HG03558 (cell line): ENCODE measurements around the gene PIGN.

Source experiments
- ATAC-seq: cut with Tn5 transposase; IDR thresholded peaks from one replicate; pipeline ENCODE4 v1.9.1; 2021; ENCODE audit warnings: moderate number of reproducible peaks; ENCODE audit not compliant: unreplicated experiment; ENCODE audit errors: extremely low read depth

Gene PIGN, protein sequence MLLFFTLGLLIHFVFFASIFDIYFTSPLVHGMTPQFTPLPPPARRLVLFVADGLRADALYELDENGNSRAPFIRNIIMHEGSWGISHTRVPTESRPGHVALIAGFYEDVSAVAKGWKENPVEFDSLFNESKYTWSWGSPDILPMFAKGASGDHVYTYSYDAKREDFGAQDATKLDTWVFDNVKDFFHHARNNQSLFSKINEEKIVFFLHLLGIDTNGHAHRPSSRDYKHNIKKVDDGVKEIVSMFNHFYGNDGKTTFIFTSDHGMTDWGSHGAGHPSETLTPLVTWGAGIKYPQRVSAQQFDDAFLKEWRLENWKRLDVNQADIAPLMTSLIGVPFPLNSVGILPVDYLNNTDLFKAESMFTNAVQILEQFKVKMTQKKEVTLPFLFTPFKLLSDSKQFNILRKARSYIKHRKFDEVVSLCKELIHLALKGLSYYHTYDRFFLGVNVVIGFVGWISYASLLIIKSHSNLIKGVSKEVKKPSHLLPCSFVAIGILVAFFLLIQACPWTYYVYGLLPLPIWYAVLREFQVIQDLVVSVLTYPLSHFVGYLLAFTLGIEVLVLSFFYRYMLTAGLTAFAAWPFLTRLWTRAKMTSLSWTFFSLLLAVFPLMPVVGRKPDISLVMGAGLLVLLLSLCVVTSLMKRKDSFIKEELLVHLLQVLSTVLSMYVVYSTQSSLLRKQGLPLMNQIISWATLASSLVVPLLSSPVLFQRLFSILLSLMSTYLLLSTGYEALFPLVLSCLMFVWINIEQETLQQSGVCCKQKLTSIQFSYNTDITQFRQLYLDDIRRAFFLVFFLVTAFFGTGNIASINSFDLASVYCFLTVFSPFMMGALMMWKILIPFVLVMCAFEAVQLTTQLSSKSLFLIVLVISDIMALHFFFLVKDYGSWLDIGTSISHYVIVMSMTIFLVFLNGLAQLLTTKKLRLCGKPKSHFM

DNA sequence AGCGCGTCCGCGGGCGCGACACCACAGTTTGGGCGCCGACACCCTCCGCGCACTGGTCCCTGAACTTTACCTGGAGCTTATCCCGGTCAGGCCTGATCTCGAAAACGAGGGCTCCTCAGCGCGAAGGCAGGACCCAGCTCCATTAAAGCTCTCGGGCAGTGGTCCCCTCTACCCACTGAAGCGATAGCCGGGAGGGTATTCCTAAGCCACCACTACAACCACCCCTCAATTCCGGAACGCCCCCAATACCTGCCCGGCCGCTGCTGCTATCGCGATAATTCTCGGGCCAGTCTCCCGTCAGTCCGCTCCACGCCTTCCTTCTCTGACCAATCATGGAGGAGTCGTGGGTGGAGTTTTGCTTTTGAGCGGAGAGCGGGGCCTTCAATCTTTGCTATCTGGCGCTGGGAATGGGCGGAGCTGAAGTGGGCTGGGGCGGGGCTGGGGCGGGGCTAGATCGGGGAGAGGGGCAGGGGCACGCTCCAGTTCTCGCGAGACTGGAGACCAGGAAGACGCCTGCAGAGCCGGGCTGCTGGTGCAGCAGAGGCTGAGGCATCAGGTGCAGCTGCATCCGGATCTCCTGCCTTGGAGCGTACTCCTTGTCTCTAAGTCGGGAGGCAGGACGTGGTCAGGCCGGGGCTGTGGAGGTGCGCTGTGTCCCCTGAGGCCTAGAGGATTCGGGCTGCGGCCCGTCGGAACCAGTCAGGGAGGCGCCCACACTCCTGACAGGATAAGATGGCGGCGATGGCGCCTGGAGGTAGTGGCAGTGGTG lies at the start of gene PIGN, which contains the start of gene RELCH:
PIGN (minus strand) TSS at position 283 of the 769 bp plus-strand sequence. CDS start 25,703 bp downstream, outside the sequence.
RELCH (plus strand) TSS at position 482 of the 769 bp plus-strand sequence; CDS start at position 733, 251 bp downstream.
- ATAC-seq = peak; percentile 80

DNA sequence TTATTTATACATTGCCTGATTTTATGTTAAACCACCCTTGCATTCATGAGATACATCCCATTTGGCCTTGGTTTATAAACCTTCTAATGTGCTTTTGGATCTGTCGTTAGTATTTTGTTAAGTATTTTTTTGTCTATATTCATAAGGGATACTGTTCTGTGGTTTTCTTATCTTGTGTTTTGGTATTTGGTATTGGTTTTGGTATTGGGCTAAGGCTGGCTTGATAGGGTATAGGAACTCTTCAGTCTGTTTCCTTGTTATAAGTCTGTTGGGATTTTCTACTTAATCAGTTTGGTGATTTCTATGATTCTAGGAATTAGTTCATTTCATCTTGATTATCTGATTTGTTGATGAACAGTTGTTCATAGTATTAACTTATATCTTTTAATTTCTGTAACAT lies 49.4 kb upstream of the PIGN start:
- no peak for ATAC-seq

DNA sequence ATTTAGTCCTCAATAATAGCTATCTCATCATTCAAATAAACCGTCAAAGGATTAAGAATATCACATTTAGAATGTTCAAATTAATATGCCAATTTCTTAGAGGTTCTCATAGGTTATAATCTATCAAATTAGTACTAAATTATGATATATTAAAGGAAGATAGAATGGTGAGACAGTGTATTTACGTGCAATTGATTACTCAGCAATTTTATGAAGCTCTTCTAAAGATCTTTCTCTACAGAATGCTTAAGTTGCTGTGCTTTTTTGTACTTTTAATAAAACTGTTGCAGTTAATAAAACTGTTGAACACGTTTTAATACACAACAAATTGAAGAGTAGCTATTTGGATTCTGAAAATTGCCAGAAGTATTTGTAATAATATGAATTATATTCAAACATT lies 39.2 kb upstream of the PIGN start:
- no peak for ATAC-seq

DNA sequence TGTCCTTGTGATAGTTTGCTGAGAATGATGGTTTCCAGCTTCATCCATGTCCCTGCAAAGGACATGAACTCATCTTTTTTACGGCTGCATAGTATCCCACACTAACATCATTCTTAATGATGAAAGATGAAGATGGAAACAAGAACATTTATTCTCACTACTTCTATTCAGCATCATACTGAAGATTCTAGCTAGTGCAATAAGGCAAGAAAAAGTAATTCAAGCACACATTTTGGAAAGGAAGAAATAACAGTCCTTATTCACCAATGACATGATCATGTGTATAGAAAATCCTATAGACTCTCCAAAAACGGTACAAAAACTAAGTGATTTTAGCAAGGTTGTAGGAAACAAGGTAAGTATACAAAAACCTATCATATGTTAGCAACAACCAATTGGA lies 37.4 kb upstream of the PIGN start:
- ATAC-seq = no peak

DNA sequence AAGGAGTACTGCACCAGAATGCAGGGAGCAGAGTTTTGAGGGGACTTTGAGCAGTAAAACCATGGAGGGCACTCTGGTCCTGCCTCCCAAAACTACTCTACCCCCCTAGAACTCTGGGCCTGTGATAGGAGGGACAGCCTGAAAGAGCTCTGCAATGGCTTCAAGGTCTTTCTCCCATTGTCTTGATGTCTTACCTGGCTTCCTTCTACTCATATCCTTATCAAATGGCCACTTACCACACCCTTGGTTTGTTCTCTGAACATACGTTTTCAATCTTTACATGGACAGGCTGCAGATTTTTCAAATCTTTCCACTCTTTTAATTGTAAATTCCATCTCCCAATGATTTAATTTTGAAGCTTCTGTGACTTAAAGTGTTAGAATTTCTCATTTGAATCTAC lies 27.9 kb upstream of the PIGN start:
- ATAC-seq = no peak

DNA sequence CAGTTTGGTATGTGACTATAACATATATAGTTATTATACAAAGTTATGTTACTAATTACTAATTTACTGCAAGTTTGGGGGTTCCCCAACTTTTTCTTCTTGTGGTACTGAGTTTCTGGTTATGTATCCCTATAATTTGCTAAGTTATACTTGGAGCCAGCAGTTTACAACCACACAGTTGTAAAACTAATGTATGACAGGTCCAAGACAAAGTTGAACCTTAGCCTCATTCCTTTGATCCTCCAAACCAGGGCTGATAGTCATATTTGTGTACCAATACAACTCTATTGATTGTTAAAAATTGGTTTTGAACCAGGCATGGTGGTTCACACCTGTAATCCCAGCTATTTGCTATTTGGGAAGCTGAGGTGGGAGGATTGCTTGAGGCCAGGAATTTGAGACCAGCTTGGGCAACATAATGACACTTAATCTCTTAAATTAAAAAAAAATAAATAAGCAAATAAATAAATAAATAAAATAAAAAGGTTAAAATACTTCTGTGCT lies 24.5 kb upstream of the PIGN start:
- no peak for ATAC-seq

DNA sequence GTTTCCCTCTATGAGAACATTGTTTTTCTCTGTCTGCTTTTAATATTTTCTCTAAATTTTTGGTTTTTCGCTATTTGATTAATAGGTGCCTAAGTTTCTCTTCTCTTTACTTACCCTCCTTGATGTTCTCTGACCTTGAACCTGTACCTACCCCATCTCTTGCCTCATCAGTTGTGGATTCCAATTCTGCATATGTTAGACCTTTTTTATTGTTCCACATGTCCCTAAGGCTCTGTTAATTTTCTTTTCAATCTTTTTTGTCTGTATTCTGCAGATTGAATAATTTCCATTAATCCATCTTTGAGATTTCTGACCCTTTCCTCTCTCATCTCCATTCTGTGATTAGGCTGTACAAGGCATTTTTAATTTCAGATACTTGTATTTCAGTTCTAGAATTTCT lies 23.3 kb upstream of the PIGN start:
- no peak for ATAC-seq

DNA sequence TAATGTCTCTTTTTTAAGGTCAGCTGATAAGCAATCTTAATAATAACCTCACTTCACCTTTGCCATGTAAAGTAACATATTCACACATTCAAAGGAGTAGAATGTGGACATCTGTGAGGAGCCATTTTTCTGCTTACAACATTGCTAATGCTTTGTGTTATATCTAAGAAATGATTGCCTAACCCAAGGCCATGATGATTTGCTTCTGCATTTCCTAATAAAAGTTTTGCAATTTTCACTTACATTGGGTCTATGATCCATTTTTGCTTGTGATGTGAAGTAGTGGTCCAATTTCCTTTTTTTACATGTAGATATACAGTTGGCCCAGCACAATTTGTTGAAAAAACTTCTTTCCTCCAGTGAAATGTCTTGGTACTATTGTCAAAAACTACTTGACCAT lies 22.2 kb upstream of the PIGN start:
- no peak for ATAC-seq

DNA sequence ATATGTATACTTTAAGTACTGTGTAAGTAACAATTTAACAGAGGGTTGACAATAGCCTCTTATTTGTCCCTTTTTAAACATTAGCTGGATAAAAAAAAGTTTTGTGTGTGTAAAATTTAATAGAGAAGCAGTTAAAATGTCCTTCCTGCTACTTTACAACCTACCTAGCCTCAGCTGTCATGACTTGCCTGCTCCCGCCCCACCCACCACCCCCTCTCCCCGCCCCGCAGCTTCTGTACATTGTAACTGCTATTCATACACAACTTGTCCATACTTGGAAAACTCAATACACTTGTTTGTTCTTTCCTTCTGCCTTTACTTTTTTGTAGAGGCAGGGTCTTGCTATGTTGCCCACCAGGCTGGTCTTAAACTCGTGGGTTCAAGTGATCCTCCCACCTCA lies 19.7 kb upstream of the PIGN start:
- ATAC-seq = no peak

DNA sequence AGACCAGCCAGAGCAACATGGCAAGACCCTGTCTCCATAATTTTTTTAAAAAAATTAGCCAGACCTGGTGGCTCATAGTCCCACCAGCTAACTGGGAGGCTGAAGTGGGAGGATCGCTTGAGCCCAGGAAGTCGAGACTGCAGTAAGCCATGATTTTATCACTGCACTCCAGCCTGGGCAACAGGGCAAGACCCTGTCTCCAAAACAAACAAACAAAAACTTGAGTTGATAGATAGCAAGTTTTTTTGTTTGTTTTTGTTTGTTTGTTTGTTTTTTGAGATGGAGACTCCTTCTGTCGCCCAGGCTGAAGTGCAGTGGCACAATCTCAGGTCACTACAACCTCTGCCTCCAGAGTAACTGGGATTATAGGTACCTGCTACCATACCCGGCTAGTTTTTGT lies 19.0 kb upstream of the PIGN start:
- ATAC-seq = no peak

DNA sequence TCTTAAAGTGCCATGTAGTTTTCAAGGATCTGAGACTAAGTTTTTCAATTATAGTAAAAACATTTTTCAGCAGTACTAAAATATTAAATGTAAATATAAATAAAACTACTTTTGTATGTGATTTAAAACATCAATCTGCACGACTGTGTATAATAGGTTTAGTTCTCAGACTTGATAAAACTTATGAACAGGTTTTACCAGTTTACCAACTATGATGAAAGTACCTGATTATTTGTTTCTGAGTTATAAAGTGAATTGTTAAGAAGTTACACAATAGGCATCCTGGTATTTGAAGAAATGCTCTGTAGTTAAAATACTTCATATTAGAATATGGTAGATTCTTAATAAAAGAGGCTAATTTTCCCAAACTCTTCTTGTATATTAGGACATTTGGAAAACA lies 15.0 kb upstream of the PIGN start:
- no peak for ATAC-seq

DNA sequence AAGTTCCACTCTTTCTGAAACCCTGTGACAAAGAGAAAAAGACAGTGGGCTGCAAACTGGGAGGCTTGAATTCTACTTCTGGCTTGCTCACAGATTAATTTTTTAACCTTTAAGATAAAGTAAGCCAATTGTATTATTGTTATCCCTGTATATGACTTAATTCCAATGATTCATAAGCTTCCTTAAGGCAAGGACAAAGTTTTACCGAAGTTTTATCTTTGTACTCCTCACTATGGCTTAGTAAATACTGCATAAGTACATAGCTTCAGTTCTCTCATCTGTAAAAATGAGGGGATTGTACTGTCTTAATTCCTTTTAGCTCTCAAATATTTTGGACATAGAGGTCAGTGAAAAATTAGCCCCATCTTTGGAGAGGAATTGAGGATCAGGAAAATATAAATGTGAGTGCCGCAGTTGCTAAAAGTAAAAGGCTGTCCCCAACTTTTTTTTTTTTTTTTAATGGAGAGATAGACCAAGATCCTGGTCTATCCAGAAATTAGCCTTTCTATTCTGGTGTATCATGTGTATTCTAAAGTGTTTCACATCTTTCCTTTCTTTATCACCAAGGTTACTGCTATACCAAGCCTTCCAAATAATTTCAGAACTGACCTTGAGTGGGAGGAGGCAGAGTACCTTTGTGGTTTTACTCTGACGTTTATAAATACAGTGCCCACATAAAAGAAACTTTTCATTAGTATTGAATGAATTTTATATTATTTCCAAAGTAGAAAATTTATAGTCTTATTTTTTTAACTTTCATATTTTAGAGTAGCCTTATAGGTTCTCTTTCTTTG lies 13.5 kb upstream of the PIGN start:
- ATAC-seq = no peak

DNA sequence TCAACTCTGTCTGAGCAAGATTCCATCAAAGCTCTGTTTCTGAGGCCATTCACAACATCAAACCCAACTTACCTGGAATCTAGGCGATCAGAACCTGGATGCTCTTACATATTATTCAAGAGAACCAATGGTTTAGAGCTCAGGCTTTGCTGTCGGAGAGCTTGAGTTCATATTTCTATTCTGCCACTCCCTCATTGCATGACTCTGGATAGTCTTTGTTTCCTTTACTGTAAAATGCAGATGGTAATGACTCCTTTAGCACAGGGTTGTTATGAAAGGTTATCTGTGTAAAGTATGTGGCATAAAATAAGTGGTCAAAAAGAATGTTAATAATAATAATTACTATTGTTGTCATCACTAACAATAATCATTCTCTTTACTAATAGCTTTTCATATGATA lies 12.8 kb upstream of the PIGN start:
- ATAC-seq = no peak

DNA sequence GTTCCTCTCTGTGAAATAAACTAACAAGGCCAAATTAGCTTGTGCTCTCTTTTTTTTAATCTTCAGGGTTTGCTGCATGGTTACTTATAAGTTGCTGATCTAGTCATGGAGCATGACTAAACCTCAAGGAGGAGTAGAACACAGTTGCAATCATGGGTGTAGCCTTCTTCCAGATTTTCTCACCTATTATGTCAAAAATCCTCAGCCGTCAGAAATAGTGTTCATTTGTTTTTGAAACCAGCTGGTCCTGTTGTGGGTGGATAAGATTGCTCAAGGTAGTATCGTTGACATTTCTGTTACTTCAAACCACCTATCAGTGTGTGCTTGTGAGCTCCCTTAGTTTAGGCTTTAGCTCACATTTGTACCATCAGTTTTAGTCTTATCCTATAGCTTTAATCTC lies 11.4 kb upstream of the PIGN start:
- ATAC-seq = no peak

DNA sequence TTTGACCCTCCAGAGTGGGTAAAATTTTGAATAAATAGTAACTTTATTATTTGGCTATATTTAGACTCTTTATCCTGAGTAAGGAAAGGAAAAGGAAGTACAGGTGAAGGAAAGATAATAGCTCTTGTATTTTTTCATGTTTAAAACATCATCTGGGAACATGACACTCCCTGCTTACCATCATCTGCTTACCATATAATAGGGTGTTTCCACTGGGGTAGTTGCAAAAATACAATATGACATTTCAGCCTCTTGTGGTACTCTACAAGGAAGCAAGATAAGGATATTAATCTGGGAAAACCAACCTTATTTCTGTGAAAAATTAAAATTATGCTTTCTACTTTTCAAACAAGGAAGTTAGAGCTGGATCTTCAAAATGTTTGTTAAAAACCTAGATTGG lies 10.1 kb upstream of the PIGN start:
- ATAC-seq = no peak

DNA sequence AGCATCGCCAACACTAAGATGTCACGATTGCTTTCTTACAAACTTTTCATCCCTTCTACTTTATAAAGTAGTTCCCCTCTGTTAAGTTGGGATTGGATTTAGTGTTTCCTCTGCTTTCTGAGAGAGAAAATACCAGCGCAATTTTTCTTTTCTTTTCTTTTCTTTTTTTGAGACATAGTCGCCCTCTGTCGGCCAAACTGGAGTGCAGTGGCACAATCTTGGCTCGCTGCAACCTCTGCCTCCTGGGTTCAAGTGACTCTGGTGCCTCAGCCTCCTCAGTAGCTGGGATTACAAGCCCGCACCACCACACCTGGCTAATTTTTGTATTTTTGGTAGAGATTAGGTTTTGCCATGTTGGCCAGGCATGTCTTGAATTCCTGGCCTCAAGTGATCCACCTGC lies 9.2 kb upstream of the PIGN start:
- ATAC-seq = no peak

DNA sequence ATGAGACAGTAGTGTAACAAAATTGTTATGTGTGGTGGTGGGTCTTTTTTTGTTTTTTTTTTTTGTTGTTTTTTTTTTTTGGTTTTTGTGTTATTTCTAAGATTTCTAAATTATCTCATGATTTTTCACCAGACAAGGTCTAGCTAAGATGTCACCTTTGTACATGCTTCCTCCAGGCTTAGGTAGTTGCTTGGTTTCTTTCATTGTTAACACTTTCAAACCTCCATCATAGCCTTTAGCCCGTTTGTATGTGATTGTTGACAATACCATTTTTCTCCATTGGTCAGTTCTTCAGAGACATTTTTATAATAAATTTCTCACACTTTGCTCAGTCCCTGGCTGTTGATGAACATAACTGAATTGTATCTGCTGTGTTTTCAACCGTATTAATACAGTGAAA lies 2.4 kb upstream of the PIGN start:
- ATAC-seq = no peak

DNA sequence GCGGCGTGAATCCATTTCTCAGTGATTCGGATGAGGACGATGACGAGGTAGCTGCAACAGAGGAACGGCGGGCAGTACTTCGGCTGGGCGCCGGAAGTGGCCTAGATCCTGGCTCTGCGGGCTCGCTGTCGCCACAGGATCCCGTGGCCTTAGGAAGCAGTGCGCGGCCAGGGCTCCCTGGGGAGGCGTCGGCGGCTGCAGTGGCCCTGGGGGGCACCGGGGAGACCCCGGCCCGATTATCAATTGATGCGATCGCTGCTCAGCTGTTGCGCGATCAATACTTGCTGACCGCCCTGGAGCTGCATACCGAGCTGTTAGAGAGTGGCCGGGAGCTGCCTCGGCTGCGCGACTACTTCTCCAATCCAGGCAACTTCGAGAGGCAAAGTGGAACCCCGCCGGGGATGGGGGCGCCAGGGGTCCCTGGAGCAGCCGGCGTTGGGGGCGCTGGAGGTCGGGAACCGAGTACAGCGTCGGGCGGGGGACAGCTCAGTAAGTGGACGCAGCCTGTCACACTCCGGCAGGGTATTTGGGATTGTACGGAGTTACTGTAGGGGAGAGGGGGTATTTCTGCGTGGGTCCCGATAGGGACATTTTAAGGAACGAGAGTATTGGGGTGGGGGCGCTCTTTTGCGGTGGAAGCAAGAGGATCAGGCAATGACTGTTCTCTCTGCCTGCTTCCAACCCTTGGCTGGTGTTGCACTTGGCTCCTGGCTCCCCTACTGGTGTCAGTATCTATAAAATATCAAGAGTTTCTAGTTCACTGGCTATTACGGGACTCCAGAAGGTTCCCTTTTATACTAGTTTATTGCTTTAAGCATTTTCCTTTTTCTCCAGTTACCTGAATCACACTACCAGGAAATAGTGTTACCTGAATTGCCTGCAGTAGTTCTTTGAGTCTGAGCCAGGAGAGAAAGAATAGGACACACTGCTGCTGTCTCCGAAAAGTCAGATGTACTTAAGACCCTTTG lies 971 bp upstream of the PIGN start:
- no peak for ATAC-seq

DNA sequence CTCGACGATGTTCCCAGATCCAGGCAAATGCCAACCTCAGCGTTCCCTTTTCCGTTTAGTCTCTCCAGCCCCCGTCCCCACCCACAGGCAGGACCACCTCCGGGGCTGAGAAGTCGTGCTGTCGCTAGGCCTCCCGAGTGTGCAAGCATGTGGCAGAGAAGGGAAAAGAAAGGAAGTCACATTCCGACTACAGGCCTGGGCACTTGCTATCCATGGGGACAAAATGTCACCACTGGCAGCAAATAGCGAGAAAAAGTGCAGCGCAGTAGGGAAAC lies 420 bp downstream of the PIGN start:
- peak; percentile 3 for ATAC-seq
